HG03097 (cell line): ENCODE measurements around the gene TNIP1.

Experiments used
- ATAC-seq: cut with Tn5 transposase; IDR thresholded peaks from one replicate; pipeline ENCODE4 v1.9.1; 2021; ENCODE audit not compliant: unreplicated experiment, low FRiP score

The TNIP1 gene

GRCh38 chr5:151005950-151006576 is 74.8 kb downstream of the TNIP1 start:
- ATAC-seq, result no peak

DNA sequence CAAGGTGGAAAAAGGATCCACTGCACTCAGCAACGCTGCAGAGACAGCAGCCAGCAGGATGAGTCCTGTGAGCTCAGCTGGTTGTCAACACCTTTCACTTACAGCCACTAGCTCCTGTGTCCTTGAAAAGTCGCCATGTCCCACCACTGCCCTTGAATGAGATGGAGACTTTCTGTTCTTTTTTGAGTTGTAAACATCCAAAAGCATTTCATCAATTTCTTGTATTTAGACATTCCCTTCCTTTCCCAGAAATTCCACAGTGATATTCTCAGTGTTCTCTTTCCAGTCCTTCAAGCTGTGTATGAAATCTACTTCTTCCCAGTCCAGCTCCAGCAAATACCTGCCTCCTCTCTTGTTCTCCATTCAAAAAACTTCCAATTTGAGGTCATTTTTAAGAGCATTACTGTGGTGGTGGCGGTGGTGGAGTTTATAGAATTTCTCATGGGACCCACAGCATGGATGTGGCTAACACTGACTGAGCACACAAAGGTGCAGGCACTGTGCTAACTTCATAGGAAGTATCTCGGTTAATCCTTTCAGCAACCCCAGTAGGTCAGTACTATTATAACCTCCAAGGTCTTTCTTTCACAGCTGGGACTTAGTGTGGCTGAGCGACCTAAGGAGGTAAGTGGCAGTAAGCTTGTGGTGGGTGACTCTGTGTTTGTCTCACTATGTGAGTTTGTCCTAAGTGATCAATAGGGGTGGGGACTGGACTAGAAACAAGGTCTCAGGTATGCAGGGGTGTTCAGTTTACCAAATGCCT is 75.5 kb downstream of the TNIP1 start:
- no peak for ATAC-seq

DNA sequence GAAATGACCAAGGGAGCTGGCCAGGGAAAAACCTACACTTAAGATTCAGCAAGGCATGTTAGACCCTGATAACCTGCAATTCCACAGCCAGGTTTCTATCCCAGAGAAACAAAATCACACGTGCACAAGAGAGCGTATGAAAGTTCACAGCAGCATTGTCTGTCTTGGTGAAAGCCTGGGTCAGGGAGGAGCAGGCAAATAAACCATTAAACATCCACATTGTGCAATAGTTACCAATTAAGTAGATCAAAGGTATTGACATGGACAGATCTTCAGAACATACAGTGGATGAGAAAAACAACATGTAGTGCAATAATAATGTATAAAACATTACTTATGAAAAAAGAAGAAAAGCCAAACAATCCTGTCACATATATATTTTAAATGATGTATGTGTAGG is 76.3 kb downstream of the TNIP1 start:
- ATAC-seq, result no peak

- ATAC-seq, result no peak
Observed at GRCh38 chr5:151003503-151003860, 77.4 kb downstream of the TNIP1 start.

- ATAC-seq, result no peak
Observed at GRCh38 chr5:151002681-151003502, 77.9 kb downstream of the TNIP1 start.

GRCh38 chr5:151002250-151002649 is 78.6 kb downstream of the TNIP1 start:
- ATAC-seq, result no peak

DNA sequence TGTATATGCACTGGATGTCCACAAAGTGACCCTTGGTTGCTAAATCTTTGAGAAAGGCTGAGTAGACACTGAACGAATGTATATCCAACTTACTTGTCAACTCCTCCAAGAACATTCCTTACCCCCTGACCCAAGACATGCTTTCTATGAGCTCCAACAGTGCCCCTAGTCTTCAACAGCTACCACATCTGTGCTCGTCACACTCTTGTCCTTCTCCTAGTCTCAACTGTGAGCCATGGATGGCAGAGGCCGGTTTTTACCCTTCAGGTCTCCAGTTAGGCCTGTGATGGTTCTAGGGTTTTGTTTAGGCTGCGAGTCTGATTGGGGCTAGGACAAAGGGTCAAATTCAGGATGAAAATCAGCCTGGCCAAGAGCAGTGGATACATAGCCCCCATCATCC is 79.4 kb downstream of the TNIP1 start:
- no peak for ATAC-seq

DNA sequence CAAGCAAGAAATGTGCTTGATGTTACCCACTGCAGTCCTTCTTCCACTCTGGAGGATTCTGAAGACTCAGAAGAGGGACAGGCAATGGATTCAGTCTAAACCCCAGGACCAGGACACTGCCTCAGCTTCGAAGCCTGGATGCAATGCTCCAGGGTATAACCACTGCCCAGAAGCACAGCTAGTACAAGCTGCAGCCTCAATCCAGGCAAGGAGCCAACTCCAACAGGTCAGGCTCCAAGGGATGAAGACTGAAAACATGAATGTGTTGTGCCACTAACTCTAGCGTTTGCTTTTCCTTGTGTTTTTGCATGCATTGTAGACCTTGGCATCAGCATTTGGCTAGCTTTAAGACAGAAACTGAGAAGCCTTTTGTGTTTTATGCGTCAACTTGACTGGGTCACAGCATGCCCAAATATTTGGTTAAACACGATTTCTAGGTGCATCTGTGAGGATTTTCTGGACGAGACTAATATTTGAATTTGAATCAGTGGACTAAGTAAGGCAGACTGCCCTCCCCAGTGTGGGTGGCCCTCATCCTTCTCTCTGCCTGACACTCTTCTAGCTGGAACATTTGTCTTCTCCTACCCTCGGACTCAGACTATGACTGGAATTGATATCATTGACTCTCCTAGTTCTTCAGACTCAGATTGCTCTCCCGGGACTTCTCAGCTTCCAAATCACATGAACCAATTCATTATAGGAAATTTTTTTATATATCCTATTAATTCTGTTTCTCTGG is 81.0 kb downstream of the TNIP1 start:
- no peak for ATAC-seq

GRCh38 chr5:150993826-150994412 is 86.9 kb downstream of the TNIP1 start:
- ATAC-seq, result no peak

DNA sequence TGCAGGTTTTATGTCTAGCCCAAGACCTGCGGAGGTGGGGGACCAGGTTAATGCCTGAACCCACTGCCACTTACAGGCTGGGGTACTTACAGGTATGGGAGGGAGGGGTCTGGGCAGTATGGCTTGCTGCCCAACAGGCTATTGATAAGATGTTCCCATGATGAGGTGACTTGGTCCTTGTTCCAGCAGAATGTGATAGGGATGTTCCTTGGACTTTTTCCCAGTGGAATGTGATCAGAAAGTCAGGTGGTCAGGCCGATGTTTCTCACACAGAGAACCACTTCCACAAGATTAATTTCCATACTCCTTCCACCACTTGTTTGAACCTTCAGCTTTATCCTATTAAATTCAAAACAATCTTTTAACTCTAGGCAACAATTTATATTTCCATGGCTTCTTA is 87.4 kb downstream of the TNIP1 start:
- no peak for ATAC-seq

DNA sequence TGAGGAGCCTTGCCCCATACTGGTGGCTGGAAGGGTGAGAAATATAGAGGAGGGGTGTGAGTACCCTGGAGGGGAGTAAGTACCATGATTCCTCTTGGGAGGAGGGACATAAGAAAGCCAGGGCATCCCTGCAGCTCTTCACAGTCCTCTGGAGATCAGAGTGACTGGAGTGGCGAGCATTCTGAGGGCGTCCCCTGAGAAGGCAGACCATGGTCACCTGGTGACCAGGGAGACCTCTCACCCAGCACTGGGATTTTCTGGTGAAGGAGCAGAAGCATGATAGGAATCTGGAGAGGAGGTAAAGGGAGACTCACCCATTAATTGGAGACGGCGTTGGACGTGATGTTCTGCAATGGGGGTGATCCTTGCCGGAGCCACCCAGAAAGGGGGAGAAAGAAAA is 88.1 kb downstream of the TNIP1 start:
- no peak for ATAC-seq

- ATAC-seq, result no peak
Observed at GRCh38 chr5:150989695-150990094, 91.1 kb downstream of the TNIP1 start.

DNA sequence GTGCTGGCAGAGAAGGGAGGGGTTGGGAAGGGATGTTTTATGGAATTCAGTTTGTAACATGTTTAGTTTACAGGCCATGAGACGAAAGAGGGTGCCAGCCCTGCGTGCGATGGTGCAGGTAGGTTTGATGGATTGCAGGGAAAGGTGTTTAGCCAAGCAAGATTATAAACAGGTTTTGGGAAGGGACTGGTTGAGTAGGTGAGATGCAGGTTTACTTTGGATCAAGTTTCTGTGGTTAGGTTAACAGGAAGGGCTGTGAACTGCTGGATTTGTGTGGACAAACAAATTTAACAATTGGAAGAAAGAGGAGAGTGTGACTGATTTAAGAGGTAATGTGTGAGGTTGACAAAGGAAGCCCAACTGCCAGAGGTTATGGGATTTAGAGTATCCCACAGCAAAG is 93.1 kb downstream of the TNIP1 start:
- ATAC-seq, result no peak
